Endothelial cell of umbilical vein (primary cell): ENCODE measurements around the gene CRAT.

Experiments used
- CTCF ChIP-seq, 2 donors: IDR thresholded peaks; 1 replicate in 1 of 2; 2 replicates in 1 of 2; pipeline ENCODE4 v1.5.1; 2011; ENCODE audit warnings: low read length in 2 of 2, mild to moderate bottlenecking in 2 of 2, moderate library complexity in 2 of 2, control low read depth in 1 of 2, inconsistent platforms in 1 of 2, low read depth in 1 of 2; ENCODE audit not compliant: insufficient read depth in 1 of 2; ENCODE audit errors: extremely low read depth in 1 of 2
- EZH2 ChIP-seq: IDR thresholded peaks from 2 replicates; pipeline ENCODE4 v1.6.1; 2012; ENCODE audit warnings: borderline replicate concordance, low read depth, mild to moderate bottlenecking, moderate library complexity, low read length, inconsistent platforms; ENCODE audit not compliant: severe bottlenecking
- FOS ChIP-seq: IDR thresholded peaks from 2 replicates; pipeline ENCODE4 v1.6.1; 2011; ENCODE audit warnings: mild to moderate bottlenecking, low read length, moderate library complexity, borderline replicate concordance; ENCODE audit not compliant: insufficient read depth
- MAX ChIP-seq: IDR thresholded peaks from 2 replicates; pipeline ENCODE4 v1.6.1; 2011; ENCODE audit not compliant: insufficient read depth, insufficient read length
- MYC ChIP-seq: IDR thresholded peaks from one replicate; pipeline ENCODE4 v1.6.1; 2011; ENCODE audit warnings: mild to moderate bottlenecking, low read depth, low read length
- POLR2A ChIP-seq: IDR thresholded peaks from 2 replicates; pipeline ENCODE4 v1.6.1; 2012; ENCODE audit warnings: low read depth, mild to moderate bottlenecking, control low read depth, low read length
- POLR2AphosphoS5 ChIP-seq: IDR thresholded peaks from 2 replicates; pipeline ENCODE4 v1.6.1; 2012; ENCODE audit warnings: low read depth, mild to moderate bottlenecking, control low read depth, low read length, moderate library complexity; ENCODE audit not compliant: insufficient read depth

GRCh38 chr9:129142138-129142935 is 31.7 kb upstream of the CRAT start:
- TF ChIP-seq CTCF (IDR thresholded peaks at IDR 0.05; ENCODE audit: extremely low read depth in 1 of 2, insufficient read depth in 1 of 2, low read depth in 1 of 2, low read length in 2 of 2) (no peak), EZH2 (no peak), POLR2AphosphoS5 (peak; percentile 22), POLR2A (no peak), FOS (no peak), MYC (no peak), MAX (no peak)
